HL-60/S4 treated with phorbol 12-myristate 13-acetate at 8.2 ng/mL for 4 days and 3 days (cell line): Measurements from ENCODE around the gene ROBO1.
"Not testable (repeated sequence)": the region's sequence is repeated elsewhere in the genome, so short reads cannot be mapped to it uniquely, and the experiment has no call there.

Experiments
- in situ Hi-C: fragments of 300-500 bp; cut with MboI; formaldehyde crosslinking; loops from 2 replicates; pipeline ENCODE4 v1.15.0; 2022; ENCODE audit warnings: low sequenced_read_pairs

ROBO1 gene

DNA sequence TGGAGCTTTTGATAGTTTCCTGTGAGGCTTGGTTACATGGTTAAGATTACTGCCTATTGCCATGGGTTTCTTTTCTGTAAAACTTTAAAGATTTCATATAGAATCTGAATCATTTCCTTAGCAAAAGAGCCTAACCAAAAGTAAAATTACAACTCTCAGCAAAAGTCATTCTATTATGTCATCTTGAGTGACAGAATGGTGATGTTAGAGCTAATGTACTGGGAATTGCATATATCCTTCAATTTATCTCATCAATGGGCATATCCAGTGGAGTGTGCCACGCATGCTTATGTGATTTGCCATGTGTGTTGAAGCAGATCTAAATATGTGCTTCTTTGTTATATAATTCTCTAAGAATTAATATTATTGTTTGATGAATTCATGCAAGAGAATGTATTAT, 212.1 kb downstream of the ROBO1 start:
- in situ Hi-C loops, result no loop called here

GRCh38 chr3:79551997-79552396, 215.8 kb downstream of the ROBO1 start:
- in situ Hi-C loops, result no loop called here

- in situ Hi-C loops, result no loop called here
These were observed 216.4 kb downstream of the ROBO1 start for GRCh38 chr3:79551321-79551892.

DNA sequence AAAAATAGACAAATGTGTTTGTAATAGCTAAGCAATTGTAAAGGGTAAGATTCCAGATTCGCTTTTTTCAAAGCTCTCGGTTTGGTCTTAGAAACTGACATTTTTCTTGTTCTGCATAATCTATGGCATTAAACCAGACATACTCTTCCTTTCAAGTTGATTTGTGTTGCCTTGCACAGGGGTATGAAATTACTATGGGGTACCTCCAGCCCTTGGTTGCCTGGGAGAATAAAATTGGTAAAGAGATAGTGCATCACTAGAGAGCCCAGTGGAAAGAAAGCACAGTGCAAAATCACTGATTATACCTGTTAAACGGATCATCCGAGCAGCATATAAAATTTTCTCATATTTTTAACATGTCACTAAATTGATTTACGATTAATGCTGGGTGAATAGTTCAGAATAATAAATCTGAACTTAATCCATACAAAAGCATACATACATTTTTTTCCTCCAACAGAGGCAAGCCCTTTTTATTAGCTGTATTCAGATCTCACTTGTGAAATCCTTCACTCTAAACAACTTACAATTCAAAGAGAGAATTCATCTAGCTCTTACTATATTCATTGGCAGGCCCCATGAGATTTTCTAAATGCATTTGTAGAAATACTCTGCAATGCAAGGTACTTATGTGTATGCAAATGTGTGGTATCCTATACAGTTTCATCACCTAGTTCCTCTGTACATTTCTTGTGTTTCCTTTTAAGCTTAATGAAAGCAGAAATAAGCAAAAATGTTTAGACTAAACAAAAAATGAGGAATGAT, 224.4 kb downstream of the ROBO1 start:
- in situ Hi-C loops, result no loop called here

DNA sequence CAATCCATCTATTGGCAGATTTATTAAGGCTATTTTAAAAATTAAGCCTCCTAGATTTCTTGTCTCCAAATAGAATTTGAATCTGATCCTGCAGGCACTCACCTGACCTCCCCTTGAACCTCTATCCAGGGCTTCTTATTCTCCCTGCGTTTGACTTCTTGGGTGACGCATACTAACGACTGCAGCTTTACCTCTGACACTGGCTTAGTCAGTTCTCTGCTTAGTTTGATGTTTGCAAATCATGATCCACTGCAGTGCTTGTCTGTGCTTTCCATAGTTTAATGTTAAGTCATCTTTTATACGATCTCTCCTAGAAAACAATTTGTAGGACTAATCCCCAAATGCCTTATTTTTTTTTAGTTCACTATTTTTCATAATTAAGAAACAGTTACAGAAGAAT, 233.1 kb downstream of the ROBO1 start:
- in situ Hi-C loops, result no loop called here

DNA sequence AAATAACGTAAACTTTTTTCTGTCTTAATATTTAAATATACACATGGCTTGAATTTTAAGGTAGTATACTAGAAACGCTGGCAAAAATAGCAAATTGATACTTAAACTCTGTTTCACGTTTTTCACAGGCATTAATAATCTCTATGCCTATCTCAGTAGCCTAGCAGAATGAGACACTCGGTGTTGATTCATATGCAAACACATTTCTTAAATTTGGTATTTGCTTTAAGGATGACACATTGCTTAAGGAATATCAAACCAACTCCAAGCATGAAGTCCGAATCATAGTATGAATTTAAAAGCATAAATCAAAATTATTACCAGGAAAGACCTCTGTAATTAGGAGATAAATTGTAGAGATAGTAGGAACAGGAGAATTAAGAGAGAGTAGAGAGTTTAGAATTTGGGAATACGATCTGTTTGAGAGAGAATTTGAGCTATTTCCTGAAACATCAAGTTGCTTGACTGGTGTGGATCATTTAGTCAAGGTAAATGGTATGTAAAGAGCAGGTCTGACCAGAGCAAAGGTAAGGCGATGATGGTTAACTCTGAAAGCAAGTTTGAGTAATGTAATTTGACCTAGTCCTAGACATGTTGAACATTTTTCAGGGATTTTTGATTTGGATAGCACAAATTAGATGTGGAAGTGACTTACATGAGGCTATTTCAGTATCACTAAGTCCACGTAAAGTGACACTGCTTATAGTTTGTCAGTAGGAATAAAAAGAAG, 236.1 kb downstream of the ROBO1 start:
- in situ Hi-C loops, result no loop called here

GRCh38 chr3:79521221-79521848, 246.5 kb downstream of the ROBO1 start:
- in situ Hi-C loops, result no loop called here

DNA sequence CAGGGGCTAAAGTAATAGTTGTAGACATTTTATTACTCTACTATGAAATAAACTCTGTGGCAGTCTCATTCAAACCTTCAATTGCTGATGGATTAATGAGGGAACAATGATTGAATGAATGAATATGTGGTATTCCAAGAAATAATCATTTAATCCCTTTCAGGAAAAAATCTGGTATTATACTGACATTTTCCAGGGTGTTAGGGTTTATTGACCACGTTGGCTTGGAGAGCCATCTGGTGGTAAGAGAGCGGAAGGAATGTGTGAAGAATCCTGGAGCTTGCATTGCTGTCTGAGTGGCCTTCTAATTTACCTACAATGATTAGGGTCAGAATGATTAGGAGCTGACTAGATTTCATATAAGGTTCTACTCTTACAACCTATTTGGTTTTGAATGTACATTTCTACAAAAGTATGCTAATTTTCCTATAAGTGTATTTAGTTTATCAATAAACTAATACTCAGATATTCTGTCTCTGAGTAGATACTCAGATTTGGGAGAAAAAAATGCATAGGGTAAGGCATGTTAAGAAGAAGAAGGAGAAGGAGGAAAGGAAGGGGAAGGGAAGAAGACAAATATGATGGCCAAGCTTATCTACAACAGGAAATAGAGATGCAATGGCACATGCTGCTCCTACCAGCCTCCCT, 249.9 kb downstream of the ROBO1 start:
- in situ Hi-C loops, result no loop called here

- in situ Hi-C loops, result no loop called here
These were observed 251.0 kb downstream of the ROBO1 start for GRCh38 chr3:79516795-79517194.

DNA sequence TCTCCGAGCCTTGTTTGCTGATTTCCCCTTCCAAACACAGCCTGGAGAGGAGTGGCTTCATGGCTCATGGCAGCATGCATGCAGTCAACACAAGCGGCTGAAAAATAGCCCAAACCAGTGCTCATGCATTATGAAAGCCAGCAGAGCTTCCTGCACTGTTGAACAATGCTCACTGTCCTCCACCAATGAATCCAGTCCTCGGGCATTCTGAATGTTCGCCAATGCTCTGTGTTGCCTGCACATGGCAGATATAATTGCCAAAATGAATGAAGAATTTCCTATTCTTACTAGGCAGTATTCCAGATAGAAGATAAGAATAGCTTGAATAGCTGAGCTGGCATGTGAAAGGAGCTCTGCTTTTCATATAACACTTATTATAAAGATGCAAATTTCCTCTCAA, 252.7 kb downstream of the ROBO1 start:
- in situ Hi-C loops, result no loop called here

DNA sequence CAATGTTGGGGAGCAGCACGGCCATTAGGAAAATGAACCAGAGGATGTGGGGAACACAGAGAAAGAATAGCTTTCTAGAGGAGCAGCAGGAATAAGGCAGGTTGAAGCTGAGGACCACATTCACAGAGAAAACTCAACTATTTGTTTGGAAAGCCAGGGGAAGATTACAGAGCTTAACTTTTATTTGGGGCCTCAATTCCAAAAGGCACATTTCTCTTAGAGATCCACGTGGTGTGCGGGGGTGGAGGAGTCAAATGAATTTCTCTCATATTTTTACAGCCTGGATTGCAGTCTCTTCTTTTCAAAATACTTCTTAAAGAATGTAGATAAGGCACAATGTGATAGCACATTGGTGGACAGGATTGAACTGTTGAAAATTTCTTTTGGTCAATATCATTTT, 253.7 kb downstream of the ROBO1 start:
- in situ Hi-C loops, result no loop called here

- in situ Hi-C loops, result no loop called here
These were observed 261.0 kb downstream of the ROBO1 start for GRCh38 chr3:79506751-79507150.

DNA sequence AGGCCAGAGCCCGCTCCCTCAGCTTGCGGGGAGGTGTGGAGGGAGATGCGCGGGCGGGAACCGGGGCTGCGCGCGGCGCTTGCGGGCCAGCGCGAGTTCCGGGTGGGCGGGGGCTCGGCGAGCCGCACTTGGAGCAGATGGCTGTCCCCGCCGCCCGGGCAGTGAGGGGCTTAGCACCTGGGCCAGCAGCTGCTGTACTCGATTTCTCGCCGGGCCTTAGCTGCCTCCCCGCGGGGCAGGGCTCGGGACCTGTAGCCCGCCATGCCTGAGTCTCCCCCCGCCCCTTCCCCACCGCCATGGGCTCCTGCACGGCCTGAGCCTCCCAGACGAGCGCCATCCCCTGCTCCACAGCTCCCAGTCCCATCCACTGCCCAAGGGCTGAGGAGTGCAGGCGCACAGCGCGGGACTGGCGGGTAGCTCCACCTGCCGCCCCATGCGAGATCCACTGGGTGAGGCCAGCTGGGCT, 265.5 kb downstream of the ROBO1 start:
- in situ Hi-C loops, result not testable (repeated sequence)

DNA sequence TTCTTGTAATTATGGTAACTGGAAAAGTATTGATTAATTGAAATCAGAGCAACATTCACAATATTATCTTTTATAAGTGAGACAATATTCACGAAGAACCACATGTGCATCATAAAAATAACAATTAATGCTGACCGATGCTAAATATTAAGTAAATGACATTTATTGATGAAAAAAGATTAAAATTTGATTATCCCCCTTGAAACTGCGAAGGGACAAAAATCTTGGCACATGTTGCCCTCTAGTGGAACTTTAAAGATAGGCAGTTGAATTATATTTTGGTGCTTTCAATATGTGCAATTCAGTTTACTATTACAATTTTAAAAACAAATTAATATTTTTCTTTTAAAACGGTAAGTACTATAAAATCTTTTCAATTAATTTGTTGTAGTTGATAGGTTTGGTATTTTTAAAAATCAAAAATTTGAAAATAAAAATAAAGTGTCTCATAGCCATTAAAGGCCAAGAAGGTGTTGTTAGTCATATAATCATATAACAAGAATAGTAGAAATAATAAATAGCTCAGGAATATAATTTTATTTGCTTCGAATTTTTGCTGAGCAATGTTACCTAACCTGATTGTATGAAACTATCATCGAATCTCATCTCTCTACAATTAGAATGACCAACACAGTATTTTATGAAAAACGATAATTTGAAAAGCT, 270.2 kb downstream of the ROBO1 start:
- in situ Hi-C loops, result no loop called here

DNA sequence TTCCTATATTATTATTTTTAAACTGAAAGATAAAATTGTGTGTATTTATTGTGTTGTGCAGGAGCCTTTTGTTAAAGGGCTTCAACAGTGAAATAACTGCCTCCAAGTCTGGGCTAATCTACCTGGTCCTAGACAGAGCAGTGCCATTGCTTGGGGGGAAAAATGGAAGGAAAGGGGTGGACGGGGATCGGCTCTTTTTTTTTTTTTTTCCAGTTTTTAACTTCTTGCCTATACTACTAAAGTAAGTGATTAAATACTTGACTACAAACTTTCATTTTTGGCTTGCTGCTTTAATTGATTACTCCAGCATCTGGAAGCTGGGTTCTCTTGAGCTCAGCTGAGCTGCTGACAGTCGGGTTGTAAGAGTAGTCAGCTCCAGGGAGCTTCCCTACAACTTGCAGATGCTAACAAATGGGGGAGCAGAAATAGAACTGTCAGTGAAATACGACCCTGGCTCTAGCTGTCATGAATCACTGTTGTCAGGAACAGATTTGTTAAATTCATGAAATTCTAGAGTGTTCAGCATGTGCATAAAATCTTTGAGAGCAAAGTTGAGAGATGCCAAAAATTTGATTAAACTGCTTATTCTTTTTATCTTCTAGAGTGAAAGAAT, 276.7 kb downstream of the ROBO1 start:
- in situ Hi-C loops, result no loop called here

DNA sequence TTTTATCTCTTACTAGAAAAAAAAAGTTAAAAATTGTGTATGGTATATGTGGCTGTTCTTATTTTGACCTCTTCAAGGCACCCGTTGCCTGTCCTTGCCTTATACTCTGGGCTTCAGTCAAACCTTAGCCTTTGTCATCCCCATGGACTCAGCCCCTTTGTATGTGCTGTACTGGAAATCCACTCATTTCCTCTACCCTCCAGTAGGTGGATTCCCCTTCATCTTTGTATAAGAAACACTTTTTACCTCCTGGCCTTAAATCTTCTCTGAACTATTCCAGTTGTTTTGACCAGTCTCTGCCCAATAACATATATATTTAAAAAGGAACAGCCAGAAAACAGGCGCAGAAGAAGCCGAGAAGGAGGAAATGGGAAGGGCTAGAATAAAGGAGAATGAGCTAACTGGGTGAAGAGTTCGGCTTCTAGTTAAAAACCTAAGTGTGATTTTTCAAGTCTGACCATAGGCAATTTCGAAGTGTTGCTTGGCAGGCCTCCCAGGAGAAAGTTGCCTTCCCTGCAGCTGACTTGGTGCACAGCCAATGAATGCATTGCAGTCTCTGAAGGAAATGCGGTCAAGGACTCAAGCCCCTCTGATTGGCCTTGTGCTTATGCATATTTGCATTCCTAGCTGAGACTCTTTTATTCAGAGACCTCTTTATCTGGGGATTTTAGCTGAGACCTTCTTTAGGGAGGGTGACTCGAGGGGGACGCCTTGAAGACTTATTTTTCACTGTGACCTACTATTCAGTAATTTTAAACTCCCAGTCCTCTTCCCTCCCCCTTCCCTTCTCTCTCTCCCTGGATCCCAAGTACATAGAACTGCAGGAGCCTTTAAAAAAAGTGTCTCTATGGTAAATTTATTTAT, 277.4 kb downstream of the ROBO1 start:
- in situ Hi-C loops, result no loop called here

DNA sequence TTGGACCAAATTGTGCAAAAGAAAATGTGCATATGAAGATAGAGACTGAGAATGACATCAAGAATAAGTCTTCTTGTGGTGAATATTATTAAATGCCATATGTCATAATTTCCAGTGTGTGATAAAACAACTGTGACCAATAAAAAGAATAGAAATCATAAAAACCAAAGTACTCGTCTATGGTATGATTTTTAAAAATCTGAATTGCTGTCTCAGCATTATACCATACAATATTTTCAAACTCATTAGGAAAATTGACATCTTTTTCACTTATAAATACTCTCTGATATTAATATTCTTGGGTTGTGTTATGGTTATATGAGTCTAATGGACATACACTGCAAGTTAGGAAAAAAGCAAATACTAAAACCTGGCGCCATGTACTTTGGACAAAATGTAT, 279.4 kb downstream of the ROBO1 start:
- in situ Hi-C loops, result no loop called here

GRCh38 chr3:79480746-79481145, 287.1 kb downstream of the ROBO1 start:
- in situ Hi-C loops, result no loop called here

DNA sequence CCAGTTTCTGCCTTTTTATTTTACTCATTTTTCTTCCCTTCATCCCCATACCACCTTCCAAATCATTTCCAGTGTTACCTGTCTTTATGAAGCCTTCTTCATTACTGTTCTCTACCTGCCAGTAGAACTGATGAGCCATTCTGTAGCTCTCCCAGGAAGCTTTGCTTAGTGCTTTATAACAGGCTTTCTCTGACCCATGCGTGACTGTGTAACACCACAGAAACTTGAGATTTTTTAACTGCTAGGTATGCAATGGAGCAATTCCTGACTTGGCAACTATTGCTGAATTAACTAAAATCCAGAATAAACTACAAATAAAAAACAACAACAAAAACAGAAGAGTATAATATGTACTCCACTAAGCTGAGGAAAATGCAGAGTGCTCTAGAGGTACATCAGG, 289.2 kb downstream of the ROBO1 start:
- in situ Hi-C loops, result no loop called here
